Lower lobe of right lung (tissue), 2 donors: Measurements from ENCODE around the gene MTF2. TPM values are rescaled to one million over a fixed set of nuclear protein-coding genes. Genes with fewer than 3 reads are reported as not detected.

Experiments used
- ATAC-seq, 2 donors: fragments of 200-7000 bp; cut with Tn5 transposase; one replicate each; pipeline ENCODE4 v1.9.1; 2020 to 2022; ENCODE audit warnings: mild to moderate bottlenecking in 2 of 2, moderate library complexity in 2 of 2
- DNase-seq: peaks from one replicate; pipeline ENCODE4 v3.0.0-alpha.2; 2020
- H3K27ac ChIP-seq: fragments of 200-600 bp; one replicate; pipeline ENCODE4 v1.8.0; 2022
- H3K27me3 ChIP-seq: fragments of 200-600 bp; one replicate; pipeline ENCODE4 v1.8.0; 2022; ENCODE audit warnings: low read depth
- H3K36me3 ChIP-seq: fragments of 200-600 bp; one replicate; pipeline ENCODE4 v1.8.0; 2022; ENCODE audit warnings: mild to moderate bottlenecking
- H3K4me1 ChIP-seq: fragments of 200-600 bp; one replicate; pipeline ENCODE4 v1.8.0; 2022
- H3K4me3 ChIP-seq: fragments of 200-600 bp; one replicate; pipeline ENCODE4 v1.8.0; 2022; ENCODE audit warnings: mild to moderate bottlenecking
- H3K9me3 ChIP-seq: fragments of 200-600 bp; one replicate; pipeline ENCODE4 v1.8.0; 2022
- CTCF ChIP-seq: fragments of 200-600 bp; IDR thresholded peaks from one replicate; pipeline ENCODE4 v1.8.0; 2022; ENCODE audit warnings: antibody characterized with exemption, mild to moderate bottlenecking
- intact Hi-C: fragments of 100-400 bp; cut with DNase I; formaldehyde crosslinking; loops from one replicate; pipeline ENCODE4 v1.11.0; 2022
- total RNA-seq: library from RNA; stranded (reverse); fragmentation: NEBNext Ultra II Directional; extraction: Animal tissue kit (Norgen Biotek cat#: 25700); gene quantifications from one replicate; pipeline ENCODE4 v1.2.1, GENCODE V29; 2021
- donor health status: DM: no; HTN: yes; CAD: no; lungs with severe emphysema.

Gene MTF2
- total RNA-seq, 1 donor from 2014 or later: 20.2 TPM

GRCh38 chr1:93082313-93082712 lies 3.2 kb downstream of the MTF2 start:
- TF ChIP-seq CTCF: no peak
- Histone ChIP-seq H3K4me1 (peaks cover 34% of the 10 kb centered on the region), H3K9me3 (no peaks in the 10 kb centered on the region), H3K4me3 (no peak overlapping the region), H3K27me3 (no peaks in the 10 kb centered on the region), H3K27ac (no peak overlapping the region), H3K36me3 (peaks cover 9% of the 10 kb centered on the region)
- intact Hi-C loops: no loop called here
- no peak for DNase-seq
- no peak for ATAC-seq

GRCh38 chr1:93083979-93084378 lies 4.9 kb downstream of the MTF2 start:
- intact Hi-C loops: no loop called here
- no peak for DNase-seq
- Histone ChIP-seq H3K4me3 (no peak overlapping the region), H3K9me3 (no peaks in the 10 kb centered on the region), H3K4me1 (peaks cover 27% of the 10 kb centered on the region), H3K27me3 (no peaks in the 10 kb centered on the region), H3K27ac (no peak overlapping the region), H3K36me3 (peaks cover 9% of the 10 kb centered on the region)
- no peak for ATAC-seq
- TF ChIP-seq CTCF: no peak

GRCh38 chr1:93087532-93087931 lies 8.4 kb downstream of the MTF2 start:
- intact Hi-C loops: no loop called here
- H3K4me3 ChIP-seq: no peak overlapping the region
- no peak overlapping the region for H3K27ac ChIP-seq
- no peaks in the 10 kb centered on the region for H3K9me3 ChIP-seq
- H3K4me1 ChIP-seq: peaks cover under 1% of the 10 kb centered on the region
- ATAC-seq (no peak), DNase-seq (no peak)
- no peak for TF ChIP-seq CTCF
- H3K36me3 ChIP-seq: peaks cover 9% of the 10 kb centered on the region
- no peaks in the 10 kb centered on the region for H3K27me3 ChIP-seq

DNA sequence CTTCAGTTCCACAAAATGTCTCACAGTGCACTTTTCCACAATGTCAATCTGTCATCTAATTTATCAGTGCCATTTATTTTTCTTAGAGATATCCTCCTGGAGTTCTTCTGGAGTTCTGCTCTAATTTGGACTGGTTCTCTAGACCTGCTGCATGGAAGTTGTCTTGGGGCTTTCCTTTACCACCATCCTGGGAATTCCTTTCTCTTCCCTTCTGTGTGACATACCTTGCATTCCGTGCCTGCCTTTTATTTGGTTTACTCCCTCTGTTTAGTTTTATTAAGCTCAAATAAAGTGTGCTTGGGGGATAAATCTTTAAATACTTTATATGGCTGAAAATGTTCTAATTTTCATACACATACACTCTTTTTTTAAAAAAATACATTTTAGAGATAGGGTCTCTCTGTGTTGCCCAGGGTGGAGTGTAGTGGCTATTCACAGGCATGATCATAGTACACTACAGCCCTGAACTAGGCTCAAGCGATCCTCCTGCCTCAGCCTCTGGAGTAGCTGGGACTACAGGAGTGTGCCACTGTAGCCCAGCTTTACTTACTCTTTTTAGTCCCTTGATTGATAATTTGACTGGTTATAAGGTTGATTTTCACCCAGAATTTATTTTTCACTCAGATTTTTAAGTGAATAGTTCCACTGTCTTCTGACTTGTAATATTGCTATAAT lies 14.4 kb downstream of the MTF2 start:
- H3K4me1 ChIP-seq: no peaks in the 10 kb centered on the region
- intact Hi-C loops: no loop called here
- no peaks in the 10 kb centered on the region for H3K36me3 ChIP-seq
- H3K9me3 ChIP-seq: no peaks in the 10 kb centered on the region
- no peak overlapping the region for H3K4me3 ChIP-seq
- no peak overlapping the region for H3K27ac ChIP-seq
- no peak for TF ChIP-seq CTCF
- DNase-seq (no peak), ATAC-seq (no peak)
- H3K27me3 ChIP-seq: no peaks in the 10 kb centered on the region

DNA sequence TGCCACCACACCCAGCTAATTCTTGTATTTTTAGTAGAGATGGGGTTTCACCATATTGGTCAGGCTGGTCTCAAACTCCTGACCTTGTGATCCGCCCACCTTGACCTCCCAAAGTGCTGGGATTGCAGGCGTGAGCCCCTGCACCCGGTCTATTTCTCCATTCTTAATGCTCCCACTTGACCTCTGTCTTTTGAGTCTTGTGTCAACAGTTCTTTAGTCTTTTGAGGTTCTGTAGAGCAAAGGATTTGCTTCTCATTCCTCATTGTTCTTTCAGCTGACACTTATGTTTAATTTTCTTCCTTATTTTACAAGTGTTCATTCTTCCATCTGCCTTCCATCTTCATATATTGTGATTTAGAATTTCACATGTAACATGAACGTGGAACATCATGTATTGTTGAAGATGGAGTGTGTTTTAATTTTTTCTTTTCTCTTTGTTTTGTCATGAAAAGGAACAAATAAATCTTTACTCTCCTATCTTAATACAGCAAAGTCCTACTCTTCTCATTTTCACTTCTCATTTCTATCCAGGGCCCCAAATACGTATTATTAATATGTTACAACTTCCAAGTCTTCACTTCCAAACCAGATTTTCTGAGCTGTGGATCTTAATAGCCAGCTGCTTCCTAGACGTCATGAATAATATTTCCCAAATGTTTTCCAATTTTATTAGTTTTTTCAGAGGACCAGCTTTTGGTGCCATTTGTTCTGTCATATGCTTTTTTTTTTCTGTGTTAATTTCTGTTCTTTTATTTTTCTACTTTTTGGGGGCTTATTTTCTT lies 16.9 kb downstream of the MTF2 start:
- intact Hi-C loops: no loop called here
- DNase-seq (no peak), ATAC-seq (no peak)
- Histone ChIP-seq H3K36me3 (no peaks in the 10 kb centered on the region), H3K27ac (no peak overlapping the region), H3K4me1 (no peaks in the 10 kb centered on the region), H3K27me3 (no peaks in the 10 kb centered on the region), H3K4me3 (no peak overlapping the region), H3K9me3 (no peaks in the 10 kb centered on the region)
- TF ChIP-seq CTCF: no peak
